Lung (tissue), 12 donors: Measurements from ENCODE around the gene ADK. TPM values are rescaled to one million over a fixed set of nuclear protein-coding genes. Genes with fewer than 3 reads are reported as not detected.
A peak's percentile ranks its signal among the peaks of the same experiment; 100 is the strongest.

Experiments used
- ATAC-seq: fragments of 200-7000 bp; cut with Tn5 transposase; one replicate; pipeline ENCODE4 v1.9.1; 2020; ENCODE audit warnings: moderate number of reproducible peaks; ENCODE audit not compliant: insufficient read depth, low FRiP score
- DNase-seq, 3 donors: peaks; one replicate each; pipeline ENCODE4 v3.0.0-alpha.2; 2013 to 2017
- H3K27ac ChIP-seq, 2 donors: one replicate each; pipeline ENCODE4 v1.5.1; 2013; ENCODE audit warnings: mild to moderate bottlenecking in 2 of 2, moderate library complexity in 2 of 2, control low read depth in 1 of 2, inconsistent platforms in 1 of 2, low read depth in 1 of 2, low read length in 1 of 2
- H3K27me3 ChIP-seq, 3 donors: one replicate each; pipeline ENCODE4 v1.5.1; 2013; ENCODE audit warnings: low read length in 2 of 3; ENCODE audit not compliant: control insufficient read depth in 3 of 3, insufficient read depth in 3 of 3
- H3K36me3 ChIP-seq, 4 donors: one replicate each; pipeline ENCODE4 v1.5.1; 2013; ENCODE audit warnings: low read length in 4 of 4, mild to moderate bottlenecking in 1 of 4, moderate library complexity in 1 of 4; ENCODE audit not compliant: control insufficient read depth in 4 of 4, insufficient read depth in 4 of 4
- H3K4me1 ChIP-seq, 5 donors: one replicate each; pipeline ENCODE4 v1.5.1; 2013; ENCODE audit warnings: low read length in 5 of 5, mild to moderate bottlenecking in 2 of 5, moderate library complexity in 1 of 5; ENCODE audit not compliant: control insufficient read depth in 5 of 5, insufficient read depth in 5 of 5
- H3K4me3 ChIP-seq: one replicate; pipeline ENCODE4 v1.5.1; 2013; ENCODE audit warnings: mild to moderate bottlenecking, control low read depth, moderate library complexity
- H3K9ac ChIP-seq, 2 donors: one replicate each; pipeline ENCODE4 v1.5.1; 2013; ENCODE audit warnings: low read length in 2 of 2, control low read depth in 1 of 2; ENCODE audit not compliant: insufficient read depth in 1 of 2
- H3K9me3 ChIP-seq, 4 donors: one replicate each; pipeline ENCODE4 v1.5.1; 2013; ENCODE audit warnings: low read length in 3 of 4, mild to moderate bottlenecking in 1 of 4, moderate library complexity in 1 of 4; ENCODE audit not compliant: control insufficient read depth in 4 of 4, insufficient read depth in 3 of 4
- CTCF ChIP-seq: IDR thresholded peaks from 2 replicates; pipeline ENCODE4 v1.5.1; 2012; ENCODE audit warnings: mild to moderate bottlenecking; ENCODE audit errors: control extremely low read depth, extremely low read depth
- WGBS, 2 donors: extraction: QIAGEN DNeasy Blood & Tissue Kit; methylation state at CpG; one replicate each; pipeline ENCODE4 v1.1.7; 2013; 5-methylcytosine and 5-hydroxymethylcytosine counted together
- polyA plus RNA-seq, 2 donors: library from polyadenylated mRNA; stranded (reverse); fragments of 200-250 nt; gene quantifications; one replicate each; pipeline ENCODE4 v1.2.1, GENCODE V29; 2013
- total RNA-seq, 2 donors: library from RNA; depleted of rRNA in 1 of 2; stranded (reverse); fragments of >200 nt in 1 of 2; gene quantifications; one replicate each; pipeline ENCODE4 v1.2.1, GENCODE V29; 2014 to 2021
- donor health status: control.
- donor health status: control.
- donor health status: Bipolar disorder and iron deficiency.
- donor health status: healthy.
- donor health status: DM: yes; HTN: yes; CAD: no.

ADK gene
- total and polyA plus RNA-seq, 4 donors = 31.6 to 82.3 (median 42.9) TPM

- no peak for TF ChIP-seq CTCF
These were observed 210.7 kb downstream of the ADK start for GRCh38 chr10:74361678-74362077.

GRCh38 chr10:74363727-74364126 lies 212.7 kb downstream of the ADK start:
- 97 to 100% methylated on average over 2 of the region's 2 CpGs for WGBS, 2 donors
- no peak overlapping the region for H3K9ac ChIP-seq
- H3K9me3 ChIP-seq = peaks cover 2 to 12% (median 11%) of the 10 kb centered on the region in 4 donors
- no peak overlapping the region for H3K4me3 ChIP-seq
- H3K27me3 ChIP-seq = no peaks in the 10 kb centered on the region
- peaks cover 0 to 9% (median 0%) of the 10 kb centered on the region in 4 donors for H3K36me3 ChIP-seq
- TF ChIP-seq CTCF = no peak
- no peak for DNase-seq
- peaks cover 0 to 7% (median 4%) of the 10 kb centered on the region in 5 donors for H3K4me1 ChIP-seq
- ATAC-seq = no peak
- peak overlapping the region in 1 of 2 donors; percentile 38 for H3K27ac ChIP-seq

More at GRCh38 chr10:74361678-74362077, 210.7 kb downstream of the ADK start:
- DNase-seq = no peak
- Histone ChIP-seq H3K4me1 (peaks cover 0 to 7% (median 4%) of the 10 kb centered on the region in 5 donors), H3K27me3 (no peaks in the 10 kb centered on the region), H3K36me3 (peaks cover 0 to 9% (median 0%) of the 10 kb centered on the region in 4 donors), H3K27ac (no peak overlapping the region), H3K9ac (no peak overlapping the region), H3K9me3 (peaks cover 2 to 13% (median 11%) of the 10 kb centered on the region in 4 donors), H3K4me3 (no peak overlapping the region)
- no peak for ATAC-seq

- Histone ChIP-seq H3K9ac (no peak overlapping the region), H3K4me3 (no peak overlapping the region), H3K4me1 (peaks cover 0 to 7% (median 4%) of the 10 kb centered on the region in 5 donors), H3K27ac (no peak overlapping the region), H3K36me3 (peaks cover 0 to 9% (median 0%) of the 10 kb centered on the region in 4 donors), H3K9me3 (peaks cover 2 to 8% (median 5%) of the 10 kb centered on the region in 4 donors), H3K27me3 (no peaks in the 10 kb centered on the region)
- TF ChIP-seq CTCF = no peak
- DNase-seq (no peak), ATAC-seq (no peak)
- 75 to 88% methylated on average over 3 of the region's 3 CpGs for WGBS, 2 donors
These were observed 214.1 kb downstream of the ADK start for GRCh38 chr10:74365109-74365508.

- no peaks in the 10 kb centered on the region for H3K9me3 ChIP-seq
- H3K27me3 ChIP-seq = no peaks in the 10 kb centered on the region
- 91 to 92% methylated on average over 7 of the region's 7 CpGs for WGBS, 2 donors
- no peak overlapping the region for H3K4me3 ChIP-seq
- no peak for TF ChIP-seq CTCF
- ATAC-seq (no peak), DNase-seq (no peak)
- no peak overlapping the region for H3K27ac ChIP-seq
- H3K4me1 ChIP-seq = peaks cover 0 to 3% (median 0%) of the 10 kb centered on the region in 5 donors
- no peak overlapping the region for H3K9ac ChIP-seq
- H3K36me3 ChIP-seq = peaks cover 0 to 5% (median 0%) of the 10 kb centered on the region in 4 donors
These were observed 220.7 kb downstream of the ADK start for GRCh38 chr10:74371696-74372095.
